GM18526 (cell line): ENCODE results near the gene CASZ1.

ENCODE experiments used
- POLR2A ChIP-seq: IDR thresholded peaks from 3 replicates; pipeline ENCODE4 v1.6.1; 2011; ENCODE audit not compliant: insufficient read length; ENCODE audit errors: extremely low read depth

CASZ1 gene

GRCh38 chr1:10667861-10668761, 128.3 kb downstream of the CASZ1 start:
- no peak for TF ChIP-seq POLR2A

GRCh38 chr1:10665930-10666850, 130.3 kb downstream of the CASZ1 start:
- TF ChIP-seq POLR2A = no peak

- TF ChIP-seq POLR2A = no peak
These were observed 131.2 kb downstream of the CASZ1 start for GRCh38 chr1:10665226-10665625.

- TF ChIP-seq POLR2A = no peak
These were observed 132.2 kb downstream of the CASZ1 start for GRCh38 chr1:10664251-10664650.

GRCh38 chr1:10663678-10664035, 132.8 kb downstream of the CASZ1 start:
- no peak for TF ChIP-seq POLR2A

GRCh38 chr1:10662824-10663677, 133.4 kb downstream of the CASZ1 start:
- TF ChIP-seq POLR2A = no peak

- no peak for TF ChIP-seq POLR2A
These were observed 134.3 kb downstream of the CASZ1 start for GRCh38 chr1:10662090-10662688.

GRCh38 chr1:10661453-10661852, 135.0 kb downstream of the CASZ1 start:
- no peak for TF ChIP-seq POLR2A

GRCh38 chr1:10659646-10660540, 136.6 kb downstream of the CASZ1 start:
- TF ChIP-seq POLR2A = no peak

GRCh38 chr1:10659218-10659617, 137.2 kb downstream of the CASZ1 start:
- no peak for TF ChIP-seq POLR2A

- no peak for TF ChIP-seq POLR2A
These were observed 137.9 kb downstream of the CASZ1 start for GRCh38 chr1:10658396-10659066.

- TF ChIP-seq POLR2A = no peak
These were observed 139.2 kb downstream of the CASZ1 start for GRCh38 chr1:10657088-10657847.
